LNCaP clone FGC (cell line): ENCODE measurements around the gene ANK2.

ENCODE experiments used
- DNase-seq: peaks from one replicate; pipeline ENCODE4 v3.0.0-alpha.2; 2011; ENCODE audit warnings: low read depth
- H3K4me3 ChIP-seq: 2 replicates; pipeline ENCODE4 v1.5.1; 2011; ENCODE audit warnings: mild to moderate bottlenecking, low read depth, low read length, control low read depth
- TF ChIP-seq, protein P1 (sequence below): IDR thresholded peaks from 2 replicates; pipeline ENCODE4 v1.5.1; 2012; ENCODE audit warnings: mild to moderate bottlenecking; ENCODE audit not compliant: control insufficient read depth, insufficient read depth; ENCODE audit errors: extremely low read depth

The ANK2 gene

GRCh38 chr4:113293674-113294073 lies 244.2 kb downstream of the ANK2 start:
- no peak overlapping the region for H3K4me3 ChIP-seq
- TF ChIP-seq, protein P1, sequence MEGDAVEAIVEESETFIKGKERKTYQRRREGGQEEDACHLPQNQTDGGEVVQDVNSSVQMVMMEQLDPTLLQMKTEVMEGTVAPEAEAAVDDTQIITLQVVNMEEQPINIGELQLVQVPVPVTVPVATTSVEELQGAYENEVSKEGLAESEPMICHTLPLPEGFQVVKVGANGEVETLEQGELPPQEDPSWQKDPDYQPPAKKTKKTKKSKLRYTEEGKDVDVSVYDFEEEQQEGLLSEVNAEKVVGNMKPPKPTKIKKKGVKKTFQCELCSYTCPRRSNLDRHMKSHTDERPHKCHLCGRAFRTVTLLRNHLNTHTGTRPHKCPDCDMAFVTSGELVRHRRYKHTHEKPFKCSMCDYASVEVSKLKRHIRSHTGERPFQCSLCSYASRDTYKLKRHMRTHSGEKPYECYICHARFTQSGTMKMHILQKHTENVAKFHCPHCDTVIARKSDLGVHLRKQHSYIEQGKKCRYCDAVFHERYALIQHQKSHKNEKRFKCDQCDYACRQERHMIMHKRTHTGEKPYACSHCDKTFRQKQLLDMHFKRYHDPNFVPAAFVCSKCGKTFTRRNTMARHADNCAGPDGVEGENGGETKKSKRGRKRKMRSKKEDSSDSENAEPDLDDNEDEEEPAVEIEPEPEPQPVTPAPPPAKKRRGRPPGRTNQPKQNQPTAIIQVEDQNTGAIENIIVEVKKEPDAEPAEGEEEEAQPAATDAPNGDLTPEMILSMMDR: peak; percentile 49
- DNase-seq: no peak

GRCh38 chr4:113294908-113295307 lies 245.5 kb downstream of the ANK2 start:
- H3K4me3 ChIP-seq: no peak overlapping the region
- TF ChIP-seq, protein P1: peak; percentile 37
- no peak for DNase-seq

DNA sequence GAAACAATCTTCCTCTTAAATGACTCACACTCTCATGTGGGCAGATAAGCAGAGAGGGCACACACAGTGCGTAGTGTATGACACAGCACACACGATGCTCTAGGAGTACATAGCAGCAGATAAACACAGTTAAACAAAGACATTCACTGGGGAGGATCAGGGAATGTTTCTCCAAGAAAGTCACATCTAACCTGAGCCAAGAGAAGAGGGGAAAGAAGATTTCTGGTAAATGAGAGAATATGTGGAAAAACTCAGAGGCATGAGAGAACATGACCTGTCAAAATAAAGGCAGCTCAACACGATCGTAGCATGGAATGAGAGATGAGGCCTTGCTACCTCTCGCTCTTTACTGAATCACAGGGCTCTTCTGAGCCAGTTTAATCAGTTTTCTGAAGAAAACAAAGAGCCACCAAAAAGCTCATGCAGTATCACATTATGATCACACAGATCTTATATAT lies 251.0 kb downstream of the ANK2 start:
- TF ChIP-seq, protein P1: no peak
- DNase-seq: no peak
- H3K4me3 ChIP-seq: no peak overlapping the region

- DNase-seq: no peak
- TF ChIP-seq, protein P1: no peak
- H3K4me3 ChIP-seq: no peak overlapping the region
Observed at GRCh38 chr4:113302051-113302450, 252.6 kb downstream of the ANK2 start.

- TF ChIP-seq, protein P1: no peak
- no peak overlapping the region for H3K4me3 ChIP-seq
- DNase-seq: no peak
Observed at GRCh38 chr4:113303315-113303714, 253.9 kb downstream of the ANK2 start.

DNA sequence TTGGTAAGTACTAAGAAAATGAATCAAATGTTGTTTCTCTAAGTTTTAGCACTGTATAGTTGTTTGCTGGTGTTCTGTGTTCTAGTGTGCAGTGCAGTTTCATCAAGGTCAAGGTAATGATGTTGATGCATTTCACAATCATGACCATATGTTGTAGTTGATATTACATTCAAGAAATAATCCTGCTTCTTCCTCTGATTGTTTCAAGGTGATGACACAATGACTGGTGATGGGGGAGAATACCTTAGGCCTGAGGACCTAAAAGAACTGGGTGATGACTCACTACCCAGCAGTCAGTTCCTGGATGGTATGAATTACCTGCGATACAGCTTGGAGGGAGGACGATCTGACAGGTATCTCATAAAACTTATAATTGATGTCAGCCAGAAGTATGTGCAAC lies 261.6 kb downstream of the ANK2 start:
- TF ChIP-seq, protein P1: no peak
- no peak for DNase-seq

DNA sequence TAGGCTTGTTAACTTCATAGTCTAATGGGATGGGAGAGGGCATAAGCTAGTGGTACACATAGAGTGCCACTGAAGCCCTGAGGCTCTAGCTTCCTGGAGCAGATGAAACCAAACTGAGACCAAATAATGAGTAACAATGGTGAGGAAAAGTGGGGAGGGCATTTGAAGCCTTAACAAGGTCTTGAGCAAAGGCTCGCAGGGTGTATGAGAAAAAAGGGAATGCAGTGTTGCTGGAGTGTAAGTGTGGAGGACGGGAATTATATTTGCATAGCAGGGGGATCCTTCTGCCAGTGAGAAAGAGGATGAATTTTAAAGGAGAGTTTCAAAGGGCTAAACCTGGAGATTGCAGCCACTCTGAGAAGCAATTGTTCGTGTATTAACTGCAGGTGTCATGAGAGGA lies 263.1 kb downstream of the ANK2 start:
- DNase-seq: no peak

More for the DNA sequence above, 261.6 kb downstream of the ANK2 start:
- no peak overlapping the region for H3K4me3 ChIP-seq

More for the DNA sequence above, 263.1 kb downstream of the ANK2 start:
- TF ChIP-seq, protein P1: no peak
- H3K4me3 ChIP-seq: no peak overlapping the region
